ENCODE results near the gene MATCAP1.

MATCAP1 gene

DNA sequence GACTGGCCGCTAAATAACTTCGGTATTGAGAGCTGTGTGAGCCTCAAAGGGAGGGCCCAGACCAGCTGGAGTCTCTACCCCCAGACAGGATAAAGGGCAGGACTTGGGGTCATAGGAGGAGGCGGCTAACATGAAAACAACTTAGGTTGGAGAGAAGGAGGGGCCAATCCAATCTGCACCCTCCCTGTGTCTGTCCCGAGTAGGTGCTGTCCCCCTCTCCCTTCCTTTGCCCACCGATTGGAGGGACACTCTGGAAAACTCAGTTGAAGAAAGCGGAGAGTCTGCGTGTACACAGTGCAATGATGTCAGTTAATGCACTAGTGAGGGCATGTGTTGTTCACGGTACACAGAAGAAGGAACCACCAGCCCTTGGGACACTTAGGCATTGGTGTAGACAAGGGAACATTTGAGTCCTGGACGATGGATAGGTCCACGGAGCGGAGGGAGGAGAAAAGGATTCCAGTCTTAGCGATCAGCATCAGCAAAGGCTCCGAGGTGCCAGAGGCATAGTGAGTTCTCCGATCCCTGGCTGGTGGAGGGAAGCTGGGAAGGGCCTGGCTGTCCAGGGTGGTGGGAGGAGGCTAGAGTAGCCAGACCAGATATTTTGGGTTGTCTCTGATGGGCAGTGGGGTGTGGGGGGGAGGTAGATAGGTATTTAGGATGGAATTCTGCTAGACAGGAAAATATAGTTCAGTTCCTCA is 12.7 kb downstream of the MATCAP1 start:
- TF ChIP-seq, protein P1, sequence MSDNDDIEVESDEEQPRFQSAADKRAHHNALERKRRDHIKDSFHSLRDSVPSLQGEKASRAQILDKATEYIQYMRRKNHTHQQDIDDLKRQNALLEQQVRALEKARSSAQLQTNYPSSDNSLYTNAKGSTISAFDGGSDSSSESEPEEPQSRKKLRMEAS (IDR thresholded peaks at IDR 0.05; ENCODE audit: low read depth, low read length), result no peak
- TF ChIP-seq POLR2A (IDR thresholded peaks at IDR 0.05; ENCODE audit: extremely low read depth, insufficient read length), result no peak
- no peak for TF ChIP-seq MYC (IDR thresholded peaks at IDR 0.05; ENCODE audit: low read depth, low read length)
- TF ChIP-seq, protein P2, sequence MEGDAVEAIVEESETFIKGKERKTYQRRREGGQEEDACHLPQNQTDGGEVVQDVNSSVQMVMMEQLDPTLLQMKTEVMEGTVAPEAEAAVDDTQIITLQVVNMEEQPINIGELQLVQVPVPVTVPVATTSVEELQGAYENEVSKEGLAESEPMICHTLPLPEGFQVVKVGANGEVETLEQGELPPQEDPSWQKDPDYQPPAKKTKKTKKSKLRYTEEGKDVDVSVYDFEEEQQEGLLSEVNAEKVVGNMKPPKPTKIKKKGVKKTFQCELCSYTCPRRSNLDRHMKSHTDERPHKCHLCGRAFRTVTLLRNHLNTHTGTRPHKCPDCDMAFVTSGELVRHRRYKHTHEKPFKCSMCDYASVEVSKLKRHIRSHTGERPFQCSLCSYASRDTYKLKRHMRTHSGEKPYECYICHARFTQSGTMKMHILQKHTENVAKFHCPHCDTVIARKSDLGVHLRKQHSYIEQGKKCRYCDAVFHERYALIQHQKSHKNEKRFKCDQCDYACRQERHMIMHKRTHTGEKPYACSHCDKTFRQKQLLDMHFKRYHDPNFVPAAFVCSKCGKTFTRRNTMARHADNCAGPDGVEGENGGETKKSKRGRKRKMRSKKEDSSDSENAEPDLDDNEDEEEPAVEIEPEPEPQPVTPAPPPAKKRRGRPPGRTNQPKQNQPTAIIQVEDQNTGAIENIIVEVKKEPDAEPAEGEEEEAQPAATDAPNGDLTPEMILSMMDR (IDR thresholded peaks at IDR 0.05; ENCODE audit: low read depth, low read length), result no peak
- no peak overlapping the region for H3K4me3 ChIP-seq (ENCODE audit: low read depth, low read length)
- DNase-seq (ENCODE audit: low read depth), result no peak

DNA sequence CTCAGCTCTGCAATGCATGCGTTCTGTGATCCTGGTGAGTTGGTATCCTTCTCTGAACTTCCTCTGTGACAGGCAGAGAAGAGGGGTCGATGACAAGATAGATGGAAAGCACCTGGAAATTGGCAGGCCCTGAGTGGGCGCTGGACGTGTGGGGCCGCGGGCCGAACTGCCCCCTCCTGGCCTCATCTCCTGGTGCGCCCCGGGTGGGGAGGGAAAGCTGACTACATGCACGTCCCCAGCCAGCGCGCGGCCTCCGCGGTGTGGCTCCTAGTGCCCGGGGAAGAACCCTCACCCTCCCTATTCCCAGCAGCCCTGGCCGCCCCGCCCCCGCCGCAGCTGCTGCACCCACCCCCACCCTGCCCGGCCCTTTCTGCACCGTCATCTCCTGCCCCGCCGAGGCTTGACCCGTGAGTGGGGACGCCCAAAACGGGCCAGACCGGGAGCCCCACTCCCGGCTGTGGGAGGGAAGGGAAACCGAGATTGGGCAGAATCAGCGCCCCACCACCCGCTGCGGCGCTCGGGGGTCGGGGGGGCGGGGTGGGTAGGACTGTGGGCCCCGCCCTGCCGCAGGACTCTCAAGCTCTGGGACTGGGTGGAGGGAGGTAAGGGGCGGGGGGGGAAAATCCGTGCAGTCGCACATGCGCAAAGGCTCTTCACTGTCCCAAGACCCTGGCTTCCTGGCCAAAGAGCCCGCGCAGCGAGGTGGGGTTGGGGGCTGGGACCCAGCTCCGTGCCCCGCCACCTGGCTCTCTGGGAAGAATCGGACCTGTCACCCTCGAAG is 13.4 kb downstream of the MATCAP1 start, which contains the start of gene NOL3:
NOL3 (plus strand) TSS at position 371 of the 781 bp plus-strand sequence.
- peak; percentile 71 for DNase-seq (ENCODE audit: low read depth)
- peak within 1 kb of the TSS; percentile 28 for H3K4me3 ChIP-seq (ENCODE audit: low read depth, low read length)
- TF ChIP-seq, protein P1 (IDR thresholded peaks at IDR 0.05; ENCODE audit: low read depth, low read length), result no peak
- TF ChIP-seq POLR2A (IDR thresholded peaks at IDR 0.05; ENCODE audit: extremely low read depth, insufficient read length), result peak; percentile 22

DNA sequence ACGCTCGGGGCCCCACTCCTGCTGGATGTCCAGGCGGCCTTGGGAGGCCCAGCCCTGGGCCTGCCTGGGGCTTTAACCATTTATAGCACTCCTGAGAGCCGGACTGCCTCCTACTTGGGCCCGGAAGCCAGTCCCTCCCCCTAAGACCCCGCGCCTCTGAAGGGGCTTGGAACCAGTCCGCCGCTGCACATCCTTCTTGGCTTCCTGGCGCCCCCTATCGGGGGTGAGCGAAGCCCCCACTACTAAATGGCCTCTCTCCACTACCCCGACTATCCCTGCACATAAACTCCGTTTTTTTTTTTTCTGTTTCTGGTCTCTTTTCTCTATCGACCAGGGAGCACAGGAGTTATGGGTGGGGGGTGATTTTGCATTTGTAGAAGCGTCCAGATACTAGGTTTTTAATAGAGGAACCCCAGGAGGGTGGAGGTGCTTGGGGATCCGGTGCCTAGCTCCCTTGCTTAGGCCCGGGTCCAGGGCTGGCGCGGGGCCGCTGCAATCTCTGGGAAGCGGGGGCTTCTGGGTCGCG is 14.1 kb downstream of the MATCAP1 start:
- DNase-seq (ENCODE audit: low read depth), result peak; percentile 60
- peak overlapping the region; percentile 28 for H3K4me3 ChIP-seq (ENCODE audit: low read depth, low read length)
- TF ChIP-seq POLR2A (IDR thresholded peaks at IDR 0.05; ENCODE audit: extremely low read depth, insufficient read length) (no peak), MYC (IDR thresholded peaks at IDR 0.05; ENCODE audit: low read depth, low read length) (no peak)
- TF ChIP-seq, protein P2 (IDR thresholded peaks at IDR 0.05; ENCODE audit: low read depth, low read length), result peak; percentile 88
- TF ChIP-seq, protein P1 (IDR thresholded peaks at IDR 0.05; ENCODE audit: low read depth, low read length), result no peak

DNA sequence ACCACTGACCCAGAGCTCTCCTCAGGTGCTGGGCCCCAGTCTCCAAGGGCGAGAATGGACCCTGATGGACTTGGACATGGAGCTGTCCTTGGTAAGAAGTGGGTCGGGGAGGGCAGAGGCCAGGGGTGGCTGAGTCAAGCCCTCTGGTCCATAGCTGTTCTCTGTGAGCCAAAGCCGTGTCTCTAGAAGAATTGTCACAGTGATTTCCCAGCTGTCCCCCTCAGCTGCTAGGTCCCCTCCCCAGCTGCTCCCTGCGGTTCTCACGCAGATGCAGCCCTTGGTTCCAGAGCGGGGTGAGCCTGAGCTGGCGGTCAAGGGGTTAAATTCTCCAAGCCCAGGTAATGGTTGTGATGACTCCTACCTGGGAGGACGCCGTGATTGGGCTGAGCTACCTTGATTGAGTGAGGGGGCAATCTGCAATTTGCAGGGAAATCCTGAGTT is 14.7 kb downstream of the MATCAP1 start:
- TF ChIP-seq, protein P1 (IDR thresholded peaks at IDR 0.05; ENCODE audit: low read depth, low read length), result no peak
- H3K4me3 ChIP-seq (ENCODE audit: low read depth, low read length), result no peak overlapping the region
- DNase-seq (ENCODE audit: low read depth), result no peak

DNA sequence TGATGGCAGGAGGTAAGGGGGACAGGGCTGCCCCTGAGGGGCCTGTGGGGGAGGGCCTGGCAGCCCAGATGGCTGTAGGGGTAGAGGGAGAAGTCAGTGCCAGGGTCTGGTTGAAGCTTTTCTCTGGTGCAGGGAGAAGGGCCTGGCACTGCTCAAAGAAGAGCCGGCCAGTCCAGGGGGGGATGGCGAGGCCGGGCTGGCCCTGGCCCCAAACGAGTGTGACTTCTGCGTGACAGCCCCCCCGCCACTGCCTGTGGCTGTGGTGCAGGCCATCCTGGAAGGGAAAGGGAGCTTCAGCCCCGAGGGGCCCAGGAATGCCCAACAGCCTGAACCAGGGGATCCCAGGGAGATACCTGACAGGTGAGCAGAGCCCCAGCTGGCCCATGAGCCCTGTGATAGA is 16.2 kb downstream of the MATCAP1 start:
- TF ChIP-seq, protein P2 (IDR thresholded peaks at IDR 0.05; ENCODE audit: low read depth, low read length), result no peak
- TF ChIP-seq MYC (IDR thresholded peaks at IDR 0.05; ENCODE audit: low read depth, low read length) (no peak), POLR2A (IDR thresholded peaks at IDR 0.05; ENCODE audit: extremely low read depth, insufficient read length) (no peak)
- TF ChIP-seq, protein P1 (IDR thresholded peaks at IDR 0.05; ENCODE audit: low read depth, low read length), result no peak

DNA sequence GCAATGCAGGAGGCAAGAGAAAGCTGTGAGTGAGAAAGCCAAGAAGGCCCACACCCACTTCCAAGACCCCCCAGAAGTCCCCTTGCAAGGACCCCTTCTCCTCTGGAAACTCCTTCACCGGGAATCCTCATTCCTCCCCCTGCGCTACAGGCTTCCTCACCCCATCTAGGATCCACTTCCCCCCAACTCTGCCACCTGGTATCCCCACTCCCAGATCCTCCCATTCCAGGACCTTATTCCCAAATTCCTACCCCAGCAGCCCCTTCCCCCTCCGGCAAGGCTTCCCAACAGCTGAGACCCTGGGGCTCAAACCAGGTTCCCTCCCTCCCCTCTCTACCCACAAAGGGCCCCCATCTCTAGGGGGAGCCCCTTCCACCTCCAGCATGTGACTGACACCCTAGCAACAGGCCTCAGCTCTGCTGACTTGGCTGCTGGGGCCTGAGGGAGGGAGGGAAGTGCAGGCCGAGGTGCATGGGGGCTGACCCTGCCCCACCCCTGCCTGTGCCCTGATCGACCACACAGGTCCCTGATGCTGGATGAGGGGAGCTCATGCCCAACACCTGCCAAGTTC is 17.1 kb downstream of the MATCAP1 start:
- DNase-seq (ENCODE audit: low read depth), result no peak
- no peak overlapping the region for H3K4me3 ChIP-seq (ENCODE audit: low read depth, low read length)
- TF ChIP-seq POLR2A (IDR thresholded peaks at IDR 0.05; ENCODE audit: extremely low read depth, insufficient read length) (no peak), MYC (IDR thresholded peaks at IDR 0.05; ENCODE audit: low read depth, low read length) (no peak)
- TF ChIP-seq, protein P1 (IDR thresholded peaks at IDR 0.05; ENCODE audit: low read depth, low read length), result no peak
- TF ChIP-seq, protein P2 (IDR thresholded peaks at IDR 0.05; ENCODE audit: low read depth, low read length), result no peak

More for the DNA sequence above, 16.2 kb downstream of the MATCAP1 start:
- no peak for DNase-seq (ENCODE audit: low read depth)
- H3K4me3 ChIP-seq (ENCODE audit: low read depth, low read length), result no peak overlapping the region

All from NB4 (cell line).